HepG2 (cell line): ENCODE measurements around the gene TCN2. TPM values are rescaled to one million over a fixed set of nuclear protein-coding genes. Genes with fewer than 3 reads are reported as not detected.

Experiments
- ARNT2 ChIP-seq: sonication (generic); formaldehyde crosslinking; IDR thresholded peaks from 2 replicates; pipeline ENCODE4 v1.8.0; 2022; ENCODE audit warnings: mild to moderate bottlenecking, low read depth, missing genetic modification reagents, moderate library complexity
- CREB3 ChIP-seq: sonication (generic); formaldehyde crosslinking; IDR thresholded peaks from 2 replicates; pipeline ENCODE4 v1.5.0; 2020; ENCODE audit warnings: missing genetic modification reagents
- DPF2 ChIP-seq: sonication (generic); formaldehyde crosslinking; IDR thresholded peaks from 2 replicates; pipeline ENCODE4 v1.4.0; 2020; ENCODE audit warnings: mild to moderate bottlenecking, low read depth, missing genetic modification reagents, borderline replicate concordance
- FOXJ3 ChIP-seq: sonication (generic); formaldehyde crosslinking; IDR thresholded peaks from 2 replicates; pipeline ENCODE4 v1.4.0; 2020; ENCODE audit warnings: missing genetic modification reagents, mild to moderate bottlenecking, borderline replicate concordance
- FOXK1 ChIP-seq: sonication (generic); formaldehyde crosslinking; IDR thresholded peaks from 2 replicates; pipeline ENCODE4 v1.4.0; 2020; ENCODE audit warnings: low read depth, missing genetic modification reagents, borderline replicate concordance
- HDAC2 ChIP-seq: sonication (generic); formaldehyde crosslinking; IDR thresholded peaks from 2 replicates; pipeline ENCODE4 v1.4.0; 2020; ENCODE audit warnings: missing genetic modification reagents
- JDP2 ChIP-seq: sonication (generic); formaldehyde crosslinking; IDR thresholded peaks from 2 replicates; pipeline ENCODE4 v1.8.1; 2022; ENCODE audit warnings: missing genetic modification reagents, borderline replicate concordance
- MBD4 ChIP-seq: IDR thresholded peaks from 2 replicates; pipeline ENCODE4 v1.6.1; 2012; ENCODE audit warnings: low read length, inconsistent platforms, borderline replicate concordance
- MXI1 ChIP-seq: IDR thresholded peaks from 3 replicates; pipeline ENCODE4 v1.6.1; 2012; ENCODE audit warnings: low read depth, low read length, inconsistent platforms, borderline replicate concordance
- NBN ChIP-seq: fragments of 450-650 bp; conservative IDR thresholded peaks from 2 replicates; pipeline ENCODE4 v1.6.1; 2017
- NFAT5 ChIP-seq: sonication (generic); formaldehyde crosslinking; IDR thresholded peaks from 2 replicates; pipeline ENCODE4 v1.4.0; 2020; ENCODE audit warnings: missing genetic modification reagents
- RBFOX2 ChIP-seq: fragments of 200-400 bp; formaldehyde crosslinking; IDR thresholded peaks from 2 replicates; pipeline ENCODE4 v1.6.1; 2017; ENCODE audit warnings: low read depth, mild to moderate bottlenecking, low read length
- SMC3 ChIP-seq: IDR thresholded peaks from 2 replicates; pipeline ENCODE4 v1.6.1; 2011; ENCODE audit warnings: low read length, improper control_type of control experiment
- SOX6 ChIP-seq, 2 experiments: fragments of 450-650 bp in 1 of 2; sonication (generic) in 1 of 2; formaldehyde crosslinking in 1 of 2; IDR thresholded peaks; 2 replicates each; pipeline versions ENCODE4 v1.4.0 to v1.6.1; 2017 to 2020; ENCODE audit warnings: antibody characterized with exemption in 1 of 2, mild to moderate bottlenecking in 1 of 2, missing genetic modification reagents in 1 of 2
- TSC22D2 ChIP-seq: sonication (generic); formaldehyde crosslinking; IDR thresholded peaks from 2 replicates; pipeline ENCODE4 v1.5.1; 2020; ENCODE audit warnings: missing genetic modification reagents, mild to moderate bottlenecking, borderline replicate concordance
- WIZ ChIP-seq: sonication (generic); formaldehyde crosslinking; IDR thresholded peaks from 2 replicates; pipeline ENCODE4 v1.5.1; 2020; ENCODE audit warnings: mild to moderate bottlenecking, missing genetic modification reagents
- ZFP36 ChIP-seq: fragments of 150-350 bp; IDR thresholded peaks from 2 replicates; pipeline ENCODE4 v1.6.1; 2018; ENCODE audit warnings: borderline replicate concordance, low read length, low read depth; ENCODE audit not compliant: partially characterized antibody
- ZNF143 ChIP-seq: sonication (generic); formaldehyde crosslinking; IDR thresholded peaks from 2 replicates; pipeline ENCODE4 v1.4.0; 2020; ENCODE audit warnings: missing genetic modification reagents
- ZNF34 ChIP-seq: sonication (generic); formaldehyde crosslinking; IDR thresholded peaks from 2 replicates; pipeline ENCODE4 v1.4.0; 2020; ENCODE audit warnings: mild to moderate bottlenecking, missing genetic modification reagents, borderline replicate concordance
- ZNF460 ChIP-seq: sonication (generic); formaldehyde crosslinking; IDR thresholded peaks from 2 replicates; pipeline ENCODE4 v1.5.1; 2020; ENCODE audit warnings: missing genetic modification reagents, mild to moderate bottlenecking, borderline replicate concordance
- ZNF496 ChIP-seq: sonication (generic); formaldehyde crosslinking; IDR thresholded peaks from 2 replicates; pipeline ENCODE4 v1.8.1; 2023; ENCODE audit warnings: mild to moderate bottlenecking, moderate library complexity, missing genetic modification reagents; ENCODE audit not compliant: insufficient replicate concordance
- ZNF513 ChIP-seq: sonication (generic); formaldehyde crosslinking; conservative IDR thresholded peaks from 2 replicates; pipeline ENCODE4 v1.5.0; 2020; ENCODE audit warnings: missing genetic modification reagents
- polyA plus RNA-seq, 8 experiments: library from polyadenylated mRNA; depleted of rRNA in 3 of 8; stranded (reverse) in 7 of 8; unstranded in 1 of 8; fragments of >200 nt; fragmentation: Illumina TruSeq in 4 of 8; extraction: Trizol in 4 of 8; gene quantifications; 2 replicates each; pipeline versions ENCODE4 v1.2.1 to v1.2.3, GENCODE V29; 2011 to 2016; ENCODE audit warnings: low read depth in 4 of 8, missing spikeins in 1 of 8, mixed read lengths in 1 of 8; ENCODE audit not compliant: insufficient read depth in 1 of 8
- total RNA-seq, 5 experiments: library from RNA; depleted of rRNA; stranded (reverse); fragments of >200 nt; fragmentation: Illumina TruSeq; extraction: Trizol; gene quantifications; 2 replicates each; pipeline ENCODE4 v1.2.3, GENCODE V29; 2016; ENCODE audit warnings: low read depth in 1 of 5
- TF ChIP-seq, protein P1 (sequence below): sonication (generic); formaldehyde crosslinking; IDR thresholded peaks from 2 replicates; pipeline ENCODE4 v1.4.0; 2020; ENCODE audit warnings: mild to moderate bottlenecking, low read depth, missing genetic modification reagents

Gene TCN2
- total and polyA plus RNA-seq, 2 of the 13 experiments (the other 11 are each of a cell fraction or from before 2014, with no cell fraction given) = 0.29 to 0.31 TPM

- no peak for TF ChIP-seq ZNF496 (CRISPR knock-in tag)
- no peak for TF ChIP-seq MBD4
- TF ChIP-seq NBN = no peak
- TF ChIP-seq ARNT2 (CRISPR knock-in tag) = no peak
- TF ChIP-seq ZNF34 = no peak
- no peak for TF ChIP-seq TSC22D2 (CRISPR knock-in tag)
- no peak for TF ChIP-seq SOX6 (IDR thresholded peaks at IDR 0.05)
- peak; percentile 14; the same call in 1 of the 2 replicates for TF ChIP-seq SOX6 (CRISPR knock-in tag; IDR thresholded peaks at IDR 0.05)
- no peak for TF ChIP-seq ZNF460 (CRISPR knock-in tag)
- TF ChIP-seq, protein P1, sequence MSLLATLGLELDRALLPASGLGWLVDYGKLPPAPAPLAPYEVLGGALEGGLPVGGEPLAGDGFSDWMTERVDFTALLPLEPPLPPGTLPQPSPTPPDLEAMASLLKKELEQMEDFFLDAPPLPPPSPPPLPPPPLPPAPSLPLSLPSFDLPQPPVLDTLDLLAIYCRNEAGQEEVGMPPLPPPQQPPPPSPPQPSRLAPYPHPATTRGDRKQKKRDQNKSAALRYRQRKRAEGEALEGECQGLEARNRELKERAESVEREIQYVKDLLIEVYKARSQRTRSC (CRISPR knock-in tag) = no peak
- TF ChIP-seq SMC3 = no peak
- no peak for TF ChIP-seq MXI1
- no peak for TF ChIP-seq DPF2 (CRISPR knock-in tag)
- TF ChIP-seq FOXJ3 = no peak
- no peak for TF ChIP-seq WIZ (CRISPR knock-in tag)
- no peak for TF ChIP-seq CREB3 (CRISPR knock-in tag)
- no peak for TF ChIP-seq HDAC2 (CRISPR knock-in tag)
- TF ChIP-seq ZNF143 (CRISPR knock-in tag) = no peak
- no peak for TF ChIP-seq FOXK1 (CRISPR knock-in tag)
- no peak for TF ChIP-seq NFAT5 (CRISPR knock-in tag)
- TF ChIP-seq ZNF513 = no peak
- no peak for TF ChIP-seq ZFP36
- no peak for TF ChIP-seq RBFOX2
- no peak for TF ChIP-seq JDP2
These were observed 47.1 kb upstream of the TCN2 start (continued) for GRCh38 chr22:30559889-30560288.
